ENCODE results near the gene SLC44A1.

SLC44A1 gene

GRCh38 chr9:105244003-105244733, at the start of gene SLC44A1:
Gene SLC44A1, plus strand, starts transcription at chr9:105244651. Its CDS starts 218 bp downstream, at chr9:105244869.
- DNase-seq: peak; percentile 81

DNA sequence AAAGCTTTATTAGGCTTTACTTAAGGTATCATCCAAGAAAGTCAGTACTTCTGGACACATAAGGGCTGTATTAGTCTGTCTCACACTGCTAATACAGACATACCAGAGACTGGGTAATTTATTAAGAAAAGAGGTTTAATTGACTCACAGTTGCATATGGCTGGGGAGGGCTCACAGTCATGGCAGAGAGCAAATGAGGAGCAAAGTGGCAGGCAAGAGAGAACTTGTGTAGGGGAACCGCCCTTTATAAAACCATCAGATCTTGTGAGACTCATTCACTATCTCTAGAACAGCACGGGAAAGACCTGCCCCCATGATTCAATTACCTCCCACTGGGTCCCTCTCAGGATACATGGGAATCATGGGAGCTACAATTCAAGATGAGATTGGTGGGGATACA, 49.2 kb upstream of the SLC44A1 start:
- no peak for DNase-seq

- DNase-seq: no peak
Observed at GRCh38 chr9:105198023-105198422, 46.4 kb upstream of the SLC44A1 start.

GRCh38 chr9:105198865-105199264, 45.6 kb upstream of the SLC44A1 start:
- DNase-seq: no peak

- DNase-seq: no peak
Observed at GRCh38 chr9:105204416-105204815, 40.0 kb upstream of the SLC44A1 start.

- peak; percentile 18 for DNase-seq
Observed at GRCh38 chr9:105205787-105206495, 38.5 kb upstream of the SLC44A1 start.

- no peak for DNase-seq
Observed at GRCh38 chr9:105206496-105206820, 38.0 kb upstream of the SLC44A1 start.

GRCh38 chr9:105206821-105207699, 37.4 kb upstream of the SLC44A1 start:
- no peak for DNase-seq

- no peak for DNase-seq
Observed at GRCh38 chr9:105216440-105217178, 27.8 kb upstream of the SLC44A1 start.

DNA sequence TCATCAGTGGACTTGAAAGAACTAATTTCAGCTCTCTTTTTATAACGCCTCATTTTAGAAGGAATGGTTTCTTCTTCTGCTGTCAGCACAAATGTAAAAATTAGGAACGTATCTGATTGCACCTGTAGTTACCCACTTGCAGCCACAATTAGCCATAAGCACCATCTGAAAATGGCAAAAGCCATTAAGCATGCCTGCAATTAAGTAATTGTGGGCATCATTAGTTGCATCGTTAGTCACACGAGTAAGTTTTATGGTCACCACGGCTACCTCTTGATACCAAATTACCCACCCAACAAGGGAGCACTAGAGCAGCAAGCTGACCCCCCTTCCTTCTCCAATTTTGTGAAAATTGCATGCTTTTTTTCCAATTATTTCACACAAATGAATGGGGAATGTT, 25.8 kb upstream of the SLC44A1 start:
- no peak for DNase-seq

DNA sequence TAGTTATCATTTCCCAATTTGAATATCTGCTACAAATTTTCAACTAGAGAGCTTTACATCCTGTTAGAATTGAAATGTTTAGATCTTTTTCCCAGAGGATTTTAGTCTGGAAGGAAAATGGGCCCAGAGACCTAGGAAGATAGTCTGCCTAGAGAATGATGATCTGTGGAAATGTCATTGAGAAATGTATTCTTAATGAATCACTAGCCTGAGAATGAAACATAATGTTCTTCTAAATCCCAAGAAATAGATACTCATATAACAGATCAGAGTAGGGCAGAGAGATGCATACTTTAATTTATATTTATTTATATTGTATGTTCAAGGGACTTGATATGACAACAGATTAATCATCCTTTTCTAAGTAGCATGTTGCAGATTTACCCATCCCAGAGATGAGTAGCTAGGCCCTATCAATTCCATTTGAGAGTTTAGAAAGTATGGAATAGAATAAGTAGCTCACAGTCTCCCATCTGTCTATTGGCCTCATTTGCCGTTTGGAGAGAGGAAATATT, 25.1 kb upstream of the SLC44A1 start:
- no peak for DNase-seq

DNA sequence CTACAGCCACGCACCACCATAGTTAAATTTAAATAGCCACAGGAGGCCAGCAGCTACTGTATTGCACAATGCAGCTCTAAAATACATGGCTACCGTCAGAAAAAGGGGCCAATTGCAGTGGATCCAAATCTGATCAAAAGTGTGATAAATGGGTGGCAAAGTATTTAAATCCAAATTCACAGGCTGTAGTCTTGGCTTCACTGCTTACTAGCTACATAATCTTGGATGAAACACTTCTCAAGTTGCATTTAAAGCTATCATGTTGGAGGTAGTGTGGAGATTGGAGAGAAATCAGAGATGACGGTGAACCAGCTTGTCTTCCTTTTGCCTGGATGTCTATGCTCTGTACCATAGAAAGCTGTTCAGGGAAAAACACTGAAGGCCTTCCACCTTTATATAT, 24.0 kb upstream of the SLC44A1 start:
- no peak for DNase-seq

GRCh38 chr9:105223544-105224140, 20.8 kb upstream of the SLC44A1 start:
- DNase-seq: no peak

GRCh38 chr9:105226055-105226454, 18.4 kb upstream of the SLC44A1 start:
- no peak for DNase-seq

GRCh38 chr9:105232207-105232606, 12.2 kb upstream of the SLC44A1 start:
- no peak for DNase-seq

DNA sequence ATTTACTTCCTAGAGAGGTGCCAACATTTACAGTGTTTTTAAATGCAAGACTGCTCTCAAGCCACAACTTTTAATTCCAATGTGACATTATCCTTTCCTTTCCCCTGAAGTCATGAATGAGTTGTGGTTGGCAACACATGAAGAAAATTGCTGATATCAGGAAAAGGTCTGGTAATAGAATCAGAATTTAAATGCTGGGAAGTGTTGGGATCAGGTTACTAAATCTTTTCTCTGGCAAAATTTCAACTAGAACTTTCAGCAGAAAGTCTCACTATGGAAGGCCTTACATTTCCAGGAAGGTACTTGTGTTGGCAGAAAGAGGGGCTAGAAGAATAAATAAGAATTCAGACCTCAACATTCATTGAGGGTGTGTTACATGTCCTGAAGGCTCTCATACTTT, 10.6 kb upstream of the SLC44A1 start:
- DNase-seq: no peak

- DNase-seq: no peak
Observed at GRCh38 chr9:105236261-105236660, 8.2 kb upstream of the SLC44A1 start.

GRCh38 chr9:105237246-105237645, 7.2 kb upstream of the SLC44A1 start:
- no peak for DNase-seq

- no peak for DNase-seq
Observed at GRCh38 chr9:105238302-105238701, 6.1 kb upstream of the SLC44A1 start.

GRCh38 chr9:105241356-105242043, 3.0 kb upstream of the SLC44A1 start:
- DNase-seq: no peak

DNA sequence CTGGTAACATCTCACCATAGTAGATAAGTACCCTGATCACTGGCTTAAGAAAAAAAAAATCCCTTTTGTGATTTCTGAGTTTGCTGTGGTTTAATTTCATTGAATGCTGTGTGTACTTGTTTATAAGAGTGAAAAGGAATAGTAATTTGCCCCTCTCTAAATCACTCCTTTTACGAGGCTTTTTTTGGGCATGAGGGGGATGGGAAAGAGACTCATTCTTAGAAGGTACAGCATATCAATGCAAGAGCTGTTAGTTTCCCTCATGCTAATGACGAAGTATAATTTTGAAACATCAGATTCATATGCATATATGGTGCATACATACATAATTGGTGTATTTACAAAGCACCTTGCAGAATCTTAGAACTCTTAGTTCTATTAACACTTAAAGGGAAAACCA, 2.4 kb upstream of the SLC44A1 start:
- no peak for DNase-seq

DNA sequence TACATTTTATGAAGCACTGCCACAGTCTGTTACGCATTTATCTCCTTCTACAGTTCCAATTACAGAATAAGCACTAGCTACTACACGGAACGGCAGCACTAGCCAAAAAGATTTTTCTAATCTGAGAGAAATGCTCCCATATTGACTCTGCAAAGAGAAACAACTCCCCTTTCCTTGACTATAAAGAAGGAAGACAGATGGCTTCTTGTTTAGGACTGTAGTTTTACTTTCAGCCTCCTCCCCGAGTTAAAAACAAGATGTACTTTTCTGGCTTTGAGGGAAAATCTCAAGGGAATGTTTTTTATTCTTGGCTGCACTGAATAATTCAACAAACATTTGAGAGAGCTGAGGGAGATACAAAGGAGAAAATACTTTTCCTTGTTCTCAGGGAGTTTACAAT, 1.9 kb upstream of the SLC44A1 start:
- DNase-seq: no peak

All from amniotic stem cell (primary cell).